ENCODE data around the gene RASAL2. TPM values are rescaled to one million over a fixed set of nuclear protein-coding genes. Genes with fewer than 3 reads are reported as not detected.
"Not testable (repeated sequence)": the region's sequence is repeated elsewhere in the genome, so short reads cannot be mapped to it uniquely, and the experiment has no call there.

The RASAL2 gene
- total RNA-seq, 1 donor from 2014 or later, result 26.8 TPM

DNA sequence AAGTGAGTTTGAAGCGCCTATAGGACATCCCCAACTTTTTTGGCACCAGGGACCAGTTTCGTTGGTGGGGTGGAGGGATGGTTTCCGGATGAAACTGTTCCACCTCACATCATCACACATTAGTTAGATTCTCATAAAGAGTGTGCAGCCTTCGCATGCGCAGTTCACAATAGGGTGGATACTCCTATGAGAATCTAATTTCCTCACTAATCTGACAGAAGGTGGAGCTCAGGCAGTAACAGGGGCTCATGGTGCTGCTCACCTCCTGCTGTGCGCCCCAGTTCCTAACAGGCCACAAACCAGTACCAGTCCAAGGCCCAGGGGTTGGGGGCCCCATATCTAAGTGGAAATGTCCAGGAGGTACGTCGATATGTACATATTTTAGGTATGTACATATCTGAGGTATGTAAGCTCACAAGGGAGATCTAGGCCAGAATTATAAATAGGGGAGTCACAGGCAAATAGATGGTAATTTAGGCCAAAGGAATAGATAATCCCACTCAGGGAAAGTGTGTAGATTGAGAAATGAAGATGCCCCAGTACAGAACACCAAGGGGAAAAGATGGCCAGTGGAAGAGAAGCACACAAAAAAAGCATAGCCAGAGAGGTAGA lies 27.5 kb upstream of the RASAL2 start:
- intact Hi-C loops (cut with DNase I), result no loop called here
- no peak for ATAC-seq (ENCODE audit: poor library complexity)

DNA sequence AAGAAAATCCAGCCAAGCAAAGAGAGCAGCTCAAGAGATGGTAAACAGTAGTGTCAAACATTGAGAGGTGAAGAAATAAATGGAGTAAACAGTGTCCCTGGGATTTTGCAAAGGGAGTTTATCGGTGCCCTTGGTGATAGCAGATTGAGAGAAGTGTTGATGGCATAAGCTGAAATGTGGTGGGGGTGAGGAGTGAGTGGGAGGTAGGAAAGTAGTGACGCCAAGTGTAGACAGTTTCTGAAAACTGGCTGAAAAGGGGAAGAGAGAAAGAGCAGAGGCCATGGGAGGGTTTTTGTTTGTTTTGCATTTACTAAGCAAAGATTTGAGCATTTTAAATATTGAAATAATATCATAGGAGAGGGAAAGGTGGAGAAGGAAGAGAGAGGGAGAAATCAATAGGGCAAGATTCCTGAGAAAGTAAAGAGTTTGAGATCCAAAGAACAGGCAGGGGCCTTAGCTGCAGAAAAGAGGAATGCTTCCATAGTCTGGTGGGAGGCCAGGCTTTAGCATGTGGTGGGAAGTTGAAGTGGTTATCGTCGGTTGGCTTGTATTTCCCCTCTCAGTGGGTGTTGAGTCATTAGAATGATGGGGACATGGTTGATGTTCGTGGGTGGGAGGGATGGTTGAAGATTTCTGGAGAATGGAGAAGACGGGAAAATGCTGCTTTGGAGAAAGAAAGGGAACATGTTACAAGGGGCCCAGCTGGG lies 26.8 kb upstream of the RASAL2 start:
- intact Hi-C loops (cut with DNase I), result no loop called here
- ATAC-seq (ENCODE audit: poor library complexity) (no peak), DNase-seq (no peak)

More for the DNA sequence above, 27.5 kb upstream of the RASAL2 start:
- no peak for DNase-seq

DNA sequence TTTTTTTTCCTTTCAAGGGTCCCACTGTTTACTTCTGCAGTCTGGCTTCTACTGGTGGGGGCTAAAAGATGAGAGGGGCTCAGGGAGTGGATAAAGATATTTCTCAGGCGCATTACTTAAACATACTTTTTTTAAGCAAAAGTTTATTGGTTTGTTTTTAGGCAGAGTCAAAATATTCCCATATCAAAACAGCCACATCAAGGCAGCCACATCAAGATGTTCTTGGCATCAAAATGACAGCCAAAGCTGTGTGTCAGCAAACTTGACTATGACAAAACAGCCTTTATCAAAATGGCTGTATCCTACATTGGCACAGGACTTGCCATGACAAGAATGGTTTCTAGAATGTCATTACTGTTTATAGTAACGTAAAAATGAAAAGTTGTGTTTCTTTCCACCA lies 22.1 kb upstream of the RASAL2 start:
- intact Hi-C loops (cut with DNase I), result no loop called here
- DNase-seq, result no peak
- no peak for ATAC-seq (ENCODE audit: poor library complexity)

DNA sequence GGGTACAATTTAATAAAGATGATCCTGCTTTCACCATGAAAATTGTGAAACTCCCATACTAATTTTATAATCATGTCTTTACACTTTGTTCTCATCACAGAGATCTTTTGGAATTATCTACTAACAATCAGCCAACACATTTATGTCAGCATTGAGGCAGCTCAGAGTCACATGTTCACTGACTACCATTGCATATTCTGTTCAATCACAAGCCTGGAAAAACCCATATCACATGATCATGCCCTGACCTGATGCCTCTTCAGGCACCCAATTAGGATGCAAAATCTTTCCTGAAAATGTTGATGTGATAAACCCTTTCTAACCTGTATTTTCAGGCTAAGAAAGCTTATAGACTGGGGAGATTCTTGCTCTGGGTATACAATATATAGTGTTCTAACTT lies 21.6 kb upstream of the RASAL2 start:
- no peak for ATAC-seq (ENCODE audit: poor library complexity)
- intact Hi-C loops (cut with DNase I), result no loop called here
- no peak for DNase-seq

DNA sequence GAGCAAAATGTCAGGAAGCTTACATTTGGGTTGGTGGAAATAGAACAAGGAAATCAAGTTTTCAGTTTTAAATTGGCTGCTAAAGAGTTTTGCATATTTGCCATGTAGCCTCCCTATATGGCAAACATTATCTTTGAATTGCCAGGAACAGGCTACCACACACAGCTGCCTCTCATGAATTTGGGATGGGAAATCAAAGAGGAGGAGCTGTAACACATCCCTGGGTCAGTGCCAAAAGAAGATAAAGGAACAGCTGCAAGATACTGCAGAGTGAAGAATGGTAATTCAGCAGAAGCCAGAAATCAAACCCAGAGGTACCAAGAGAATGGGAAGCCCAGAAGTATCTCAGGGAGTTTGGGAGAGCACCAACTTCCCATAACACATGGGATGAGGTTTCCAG lies 18.6 kb upstream of the RASAL2 start:
- ATAC-seq (ENCODE audit: poor library complexity), result no peak
- intact Hi-C loops (cut with DNase I), result no loop called here
- no peak for DNase-seq

DNA sequence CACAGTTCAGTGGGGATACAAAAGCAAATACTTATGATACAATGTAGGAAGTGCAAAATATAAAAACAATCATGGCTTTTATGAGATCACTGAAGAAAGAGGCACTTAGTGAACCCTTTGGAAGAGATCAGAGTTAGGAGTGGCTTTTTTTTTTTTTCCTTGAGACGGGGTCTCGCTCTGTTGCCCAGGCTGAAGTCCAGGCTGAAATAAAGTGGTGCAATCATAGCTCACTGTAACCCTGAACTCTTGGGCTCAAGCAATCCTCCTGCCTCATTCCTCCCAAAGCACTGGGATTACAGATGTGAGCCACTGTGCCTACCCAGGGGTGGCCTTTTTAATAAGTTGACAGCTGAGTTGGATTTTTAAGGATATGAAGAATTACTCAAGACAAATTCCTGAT lies 17.3 kb upstream of the RASAL2 start:
- intact Hi-C loops (cut with DNase I), result no loop called here
- DNase-seq (no peak), ATAC-seq (ENCODE audit: poor library complexity) (no peak)

DNA sequence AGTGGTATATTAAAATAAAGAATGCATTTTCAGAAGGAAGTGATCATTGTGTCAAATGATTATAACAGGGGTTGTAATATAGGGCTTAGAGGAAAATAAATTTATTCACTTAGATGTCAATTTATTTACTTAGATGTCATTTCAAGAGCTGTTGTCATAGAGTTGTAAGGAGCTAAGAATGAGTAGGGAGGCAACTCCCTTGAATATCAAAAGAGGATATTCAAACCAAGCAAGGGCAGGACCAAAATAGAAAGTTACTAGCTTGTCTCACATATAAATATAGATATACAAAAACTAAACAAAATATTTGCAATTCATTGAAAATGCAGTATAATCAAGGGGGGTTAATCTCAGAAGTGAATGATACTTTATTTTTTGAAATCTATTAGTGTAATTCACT lies 16.0 kb upstream of the RASAL2 start:
- intact Hi-C loops (cut with DNase I), result no loop called here
- DNase-seq, result no peak
- no peak for ATAC-seq (ENCODE audit: poor library complexity)

DNA sequence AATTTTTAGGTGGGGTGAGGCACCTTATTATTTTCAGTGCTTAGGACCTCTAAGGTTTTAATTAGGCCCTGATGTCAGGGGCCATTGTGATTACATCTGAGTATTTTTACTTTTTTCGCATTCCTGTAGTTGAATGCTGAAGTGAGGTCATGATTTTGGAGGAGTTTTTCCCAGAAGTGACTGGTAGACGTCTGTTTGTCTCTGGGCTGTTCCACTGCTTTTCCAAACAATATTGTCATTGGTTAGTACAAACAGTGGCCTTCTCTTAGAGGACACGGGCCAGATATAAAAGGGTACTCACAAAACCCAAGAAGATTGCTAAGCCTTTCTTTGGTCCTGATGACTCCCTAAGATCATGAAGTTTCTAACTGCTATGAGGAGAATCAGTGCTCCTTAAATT lies 7.6 kb upstream of the RASAL2 start:
- intact Hi-C loops (cut with DNase I), result no loop called here
- ATAC-seq (ENCODE audit: poor library complexity), result peak; percentile 34
- no peak for DNase-seq

DNA sequence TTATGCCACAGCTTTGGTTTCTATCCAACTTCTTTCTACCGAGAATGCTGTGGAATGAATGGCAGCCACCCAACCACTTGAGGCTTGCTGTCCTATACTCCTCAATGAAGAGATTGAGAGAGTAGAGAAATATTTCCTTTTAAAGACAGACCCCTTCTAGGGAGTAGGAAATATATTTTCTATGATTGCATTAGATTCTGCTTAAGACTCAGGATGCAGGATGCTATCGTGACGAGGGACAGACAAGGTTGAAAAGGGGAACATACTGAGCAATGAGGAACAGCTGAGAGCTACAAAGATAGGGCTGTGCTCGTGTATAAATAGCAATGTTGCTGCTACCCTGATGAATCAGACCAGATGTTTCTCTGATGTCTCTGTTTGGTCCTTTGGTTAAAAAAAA lies 7.1 kb upstream of the RASAL2 start:
- ATAC-seq (ENCODE audit: poor library complexity), result peak; percentile 89
- intact Hi-C loops (cut with DNase I), result no loop called here

DNA sequence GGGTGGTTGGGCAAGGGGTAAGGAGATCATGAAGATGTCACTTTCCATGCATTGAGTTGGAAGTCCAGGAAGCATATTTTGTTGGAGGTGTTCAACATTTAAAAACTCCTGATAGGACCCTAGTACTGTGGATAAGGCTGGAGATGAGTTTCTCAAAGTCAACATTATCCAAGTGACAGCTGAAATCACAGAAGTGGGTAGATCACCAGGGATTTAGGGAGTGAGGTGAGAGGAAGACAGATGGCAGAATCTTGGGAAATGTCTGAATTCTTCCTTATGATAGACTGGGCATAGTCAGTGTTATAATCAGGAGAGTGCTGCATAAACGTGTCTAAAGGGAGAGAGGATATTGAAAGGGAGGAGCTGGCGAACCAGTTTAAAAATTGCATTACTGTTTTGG lies 5.3 kb upstream of the RASAL2 start:
- intact Hi-C loops (cut with DNase I), result no loop called here
- ATAC-seq (ENCODE audit: poor library complexity) (no peak), DNase-seq (no peak)

More for the DNA sequence above, 7.1 kb upstream of the RASAL2 start:
- DNase-seq, result no peak

DNA sequence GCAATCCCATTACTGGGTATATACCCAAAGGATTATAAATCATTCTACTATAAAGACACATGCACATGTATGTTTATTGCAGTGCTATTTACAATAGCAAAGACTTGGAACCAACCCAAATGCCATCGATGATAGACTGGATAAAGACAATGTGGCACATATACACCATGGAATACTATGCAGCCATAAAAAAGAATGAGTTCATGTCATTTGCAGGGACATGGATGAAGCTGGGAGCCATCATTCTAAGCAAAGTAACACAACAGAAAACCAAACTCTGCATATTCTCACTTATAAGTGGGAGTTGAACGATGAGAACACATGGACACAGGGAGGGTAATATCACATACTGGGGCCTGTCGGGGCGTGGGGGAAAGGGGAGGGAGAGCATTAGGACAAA lies 2.5 kb upstream of the RASAL2 start:
- not testable (repeated sequence) for DNase-seq; ATAC-seq (ENCODE audit: poor library complexity)
- intact Hi-C loops (cut with DNase I), result loop anchor here (10.0 kb wide), 2 partner anchors 57 to 83 kb away; no protein-coding TSS in a partner anchor

DNA sequence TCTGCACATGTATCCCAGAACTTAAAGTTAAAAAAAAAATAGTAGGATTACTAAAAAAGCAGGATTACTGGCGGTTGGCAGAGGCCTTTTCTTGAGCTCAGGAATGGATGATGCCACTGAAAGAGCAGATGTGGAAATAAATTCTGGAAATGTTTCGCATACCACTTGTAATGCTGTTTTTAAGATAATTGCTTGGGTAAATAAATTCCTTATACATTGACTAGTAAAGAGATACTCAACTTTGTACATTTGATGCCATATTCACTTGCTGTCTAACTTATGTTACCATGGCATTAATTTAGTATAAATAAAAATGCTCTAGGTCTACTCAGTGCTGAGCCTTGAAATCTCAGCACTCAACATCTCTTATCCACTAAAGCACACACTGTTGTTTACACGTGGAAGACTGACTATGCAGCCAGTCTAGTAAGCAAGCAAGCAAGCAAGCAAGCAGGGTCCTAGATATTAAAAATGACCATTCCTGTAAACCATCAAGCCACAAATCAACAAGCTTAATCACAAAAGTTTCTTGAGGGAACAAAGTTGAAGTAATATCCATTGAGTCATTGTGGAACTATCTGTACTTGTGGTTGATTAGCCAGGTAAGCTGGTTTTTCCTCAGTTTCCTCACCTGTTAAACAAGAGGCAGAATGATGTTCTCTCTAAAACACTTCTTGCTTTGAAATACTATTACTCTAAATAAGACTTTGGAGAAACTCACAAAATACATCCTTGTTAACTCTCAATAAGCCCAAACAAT lies 1.7 kb upstream of the RASAL2 start:
- no peak for ATAC-seq (ENCODE audit: poor library complexity)
- DNase-seq, result no peak
- intact Hi-C loops (cut with DNase I), result loop anchor here (2.0 to 10.0 kb wide), 3 partner anchors 31 to 83 kb away; no protein-coding TSS in a partner anchor

DNA sequence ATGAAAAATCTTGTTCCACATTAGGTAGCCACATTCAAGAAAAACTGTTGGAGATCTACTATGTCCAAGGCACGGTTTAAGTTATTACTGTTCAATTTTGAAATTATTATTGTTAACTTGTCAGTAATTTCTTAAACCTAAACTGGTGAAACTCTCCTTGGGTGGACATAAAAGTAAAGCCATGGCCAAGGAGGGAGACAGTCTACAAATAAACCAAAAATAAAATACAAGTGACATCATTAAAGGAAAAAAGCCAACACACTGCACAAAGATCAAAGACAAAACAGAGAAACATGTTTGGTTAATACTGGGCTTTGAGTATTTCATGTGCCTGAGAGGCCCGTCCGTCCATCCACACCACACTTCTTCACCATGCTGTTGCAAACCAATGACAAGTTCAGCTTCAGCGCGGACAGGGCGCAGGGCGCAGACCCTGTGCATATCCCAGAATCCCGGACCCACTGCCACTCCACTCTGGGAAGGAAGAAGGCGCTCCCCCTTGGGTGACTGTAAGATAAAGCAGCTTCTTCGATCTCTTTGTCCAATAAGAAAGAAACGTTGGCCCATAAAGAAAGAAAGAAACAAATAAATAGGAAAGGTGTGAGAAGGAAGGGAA lies 918 bp upstream of the RASAL2 start:
- ATAC-seq (ENCODE audit: poor library complexity), result peak; percentile 18
- peak; percentile 48 for DNase-seq
- intact Hi-C loops (cut with DNase I), result loop anchor here (2.0 to 10.0 kb wide), 3 partner anchors 32 to 82 kb away; no protein-coding TSS in a partner anchor

DNA sequence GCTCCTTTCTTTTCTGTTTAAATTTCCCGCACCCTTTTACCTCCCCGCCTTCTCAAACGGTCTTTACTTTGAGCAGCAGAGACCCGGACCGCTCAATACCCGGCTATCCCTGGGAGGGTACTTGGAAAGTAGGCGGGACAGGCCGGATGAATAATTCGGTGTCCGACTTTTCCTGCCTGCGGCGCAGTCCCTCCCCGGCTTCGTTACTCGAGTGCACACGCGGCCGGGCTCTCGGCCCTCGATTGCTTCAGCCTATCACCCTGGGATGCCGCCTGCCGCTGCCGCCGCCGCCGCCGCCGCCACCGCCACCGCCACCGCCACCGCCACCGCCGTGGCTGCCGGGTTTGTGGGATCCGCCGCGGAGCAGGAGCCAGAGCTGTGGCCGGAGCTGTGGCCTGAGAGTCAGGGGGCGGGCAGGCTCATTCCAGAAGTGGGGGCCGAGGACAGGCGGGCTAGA lies 382 bp upstream of the RASAL2 start:
- intact Hi-C loops (cut with DNase I), result loop anchor here (2.0 to 10.0 kb wide), 3 partner anchors 33 to 81 kb away; no protein-coding TSS in a partner anchor
- DNase-seq, result peak; percentile 95
- ATAC-seq (ENCODE audit: poor library complexity), result peak; percentile 92

DNA sequence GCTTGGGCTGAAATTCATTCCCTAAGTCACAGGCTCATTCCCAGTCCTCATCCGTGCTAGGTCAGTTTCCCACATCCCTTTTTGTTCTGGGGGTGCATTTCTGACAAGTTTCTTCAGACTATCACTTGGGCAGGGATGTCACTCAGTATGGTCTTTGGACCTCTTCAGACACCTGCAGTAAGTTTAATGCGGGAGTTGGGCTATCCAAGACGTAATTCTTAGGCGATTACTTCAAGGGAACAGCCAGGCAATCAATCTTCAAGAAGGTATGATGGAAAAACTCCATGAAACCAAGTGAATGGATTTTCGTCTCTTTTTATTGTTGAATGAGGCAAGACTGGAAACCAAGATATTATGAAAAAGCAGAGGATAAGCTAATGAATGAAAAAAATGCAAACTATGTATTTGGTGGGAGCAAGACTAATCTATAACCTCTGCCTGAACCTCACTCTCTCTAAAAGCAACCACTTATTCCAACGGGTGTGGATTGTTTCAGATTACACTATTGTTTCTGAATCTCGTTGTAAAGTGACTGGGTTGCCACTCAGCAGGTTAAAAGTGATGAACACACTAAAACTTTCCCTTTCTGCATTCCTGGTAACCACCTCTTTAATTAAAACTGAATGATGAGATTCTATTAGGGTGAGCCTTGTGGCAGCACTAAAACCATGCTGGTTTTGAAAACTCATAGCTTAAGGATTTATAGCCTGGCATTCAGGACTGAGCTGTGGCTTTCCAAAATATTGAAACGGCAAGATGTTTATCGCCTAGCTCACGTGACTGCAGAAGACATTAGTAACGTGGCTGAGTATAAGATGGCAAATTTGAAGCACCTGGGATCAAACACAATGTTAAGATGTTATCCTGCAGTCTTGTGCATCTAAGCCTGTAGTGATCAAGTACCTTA lies 1.1 kb downstream of the RASAL2 start:
- intact Hi-C loops (cut with DNase I), result loop anchor here (10.0 kb wide), 2 partner anchors 60 to 80 kb away; no protein-coding TSS in a partner anchor
- DNase-seq, result no peak
- ATAC-seq (ENCODE audit: poor library complexity), result no peak

DNA sequence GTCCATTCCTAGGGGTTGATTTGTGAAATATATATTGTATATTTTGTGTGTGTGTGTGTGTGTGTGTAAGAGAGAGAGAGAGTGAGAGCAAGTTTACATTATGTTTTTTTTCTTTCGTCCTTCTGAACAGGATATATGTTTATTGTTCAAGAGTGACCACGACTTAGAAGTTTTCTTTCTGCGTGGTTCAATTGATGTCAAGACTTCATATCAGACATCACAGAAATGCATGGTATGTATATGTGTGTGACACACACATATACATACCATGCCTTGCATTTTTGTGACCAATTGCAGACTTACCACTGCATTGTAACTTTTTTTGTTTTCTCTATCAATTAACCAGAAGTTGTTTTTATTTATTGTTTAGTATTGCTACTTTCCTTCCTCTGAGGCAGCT lies 2.5 kb downstream of the RASAL2 start:
- ATAC-seq (ENCODE audit: poor library complexity) (no peak), DNase-seq (no peak)
- intact Hi-C loops (cut with DNase I), result loop anchor here (10.0 kb wide), 2 partner anchors 62 to 78 kb away; no protein-coding TSS in a partner anchor

DNA sequence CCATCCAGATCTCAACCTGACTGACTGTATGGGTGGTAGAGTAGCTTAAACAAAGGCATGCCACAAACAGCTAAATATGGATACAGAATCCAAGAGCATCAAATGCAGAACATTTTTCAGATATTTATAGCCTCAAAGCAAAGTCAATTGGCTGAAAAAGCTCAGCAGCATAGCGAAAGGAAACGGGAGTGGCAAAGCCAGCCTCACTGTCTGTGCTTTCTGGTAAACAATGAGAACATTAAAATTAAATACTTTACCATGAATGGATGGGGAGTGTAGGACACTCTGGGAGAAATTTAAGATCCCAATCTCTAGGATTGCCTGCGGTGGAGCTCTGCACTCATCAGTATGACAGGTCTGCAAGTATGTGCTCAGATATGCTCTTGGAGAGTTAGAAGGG lies 4.4 kb downstream of the RASAL2 start:
- DNase-seq (no peak), ATAC-seq (ENCODE audit: poor library complexity) (no peak)
- intact Hi-C loops (cut with DNase I), result loop anchor here (10.0 kb wide), 2 partner anchors 63 to 77 kb away; no protein-coding TSS in a partner anchor

DNA sequence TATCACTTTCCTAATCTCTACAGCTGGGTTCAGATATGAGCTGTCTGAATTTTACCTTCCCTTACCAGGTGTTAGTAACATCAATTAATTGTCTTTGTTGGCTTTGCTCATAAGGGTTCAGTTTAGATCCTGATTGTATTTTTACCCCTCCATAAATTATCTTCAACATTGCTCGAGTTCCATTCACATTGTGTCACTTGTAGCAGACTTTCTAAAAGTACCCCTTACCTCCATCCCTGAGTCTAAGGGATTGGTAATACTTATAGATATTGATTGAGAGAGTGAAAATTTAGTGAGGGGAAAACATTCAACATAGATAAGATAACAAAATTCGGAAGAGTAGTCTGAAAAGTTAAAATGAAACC lies 7.3 kb downstream of the RASAL2 start:
- intact Hi-C loops (cut with DNase I), result no loop called here
- ATAC-seq (ENCODE audit: poor library complexity) (no peak), DNase-seq (no peak)
